ENCODE measurements around the gene PCBD1.
"Not testable (repeated sequence)": the region's sequence is repeated elsewhere in the genome, so short reads cannot be mapped to it uniquely, and the experiment has no call there.

Gene PCBD1

GRCh38 chr10:70861495-70862197 is 26.7 kb downstream of the PCBD1 start:
- DNase-seq: not testable (repeated sequence)

GRCh38 chr10:70858759-70859158 is 29.6 kb downstream of the PCBD1 start:
- DNase-seq: no peak

- DNase-seq: no peak
Observed at GRCh38 chr10:70856454-70856853, 31.9 kb downstream of the PCBD1 start.

- no peak for DNase-seq
Observed at GRCh38 chr10:70853457-70853856, 34.9 kb downstream of the PCBD1 start.

DNA sequence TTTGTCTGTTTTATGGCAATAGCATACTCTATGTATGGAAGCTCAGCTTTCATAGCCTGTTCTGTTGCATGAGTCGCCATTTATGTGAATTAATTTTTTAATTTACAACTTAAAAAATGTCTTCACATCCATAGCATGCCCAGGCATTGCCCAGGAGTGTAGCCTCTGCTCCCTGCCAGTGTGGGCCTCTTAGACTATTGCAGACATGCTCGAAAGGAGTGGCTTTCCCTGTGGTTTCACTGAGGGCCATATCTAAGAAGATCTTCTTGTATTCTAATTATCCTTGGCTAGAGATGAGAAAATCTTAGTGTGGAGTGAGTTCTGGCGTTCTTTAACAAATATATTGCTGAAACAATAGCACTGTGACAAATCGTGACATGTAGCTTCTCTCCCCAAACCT is 35.3 kb downstream of the PCBD1 start:
- DNase-seq: no peak

DNA sequence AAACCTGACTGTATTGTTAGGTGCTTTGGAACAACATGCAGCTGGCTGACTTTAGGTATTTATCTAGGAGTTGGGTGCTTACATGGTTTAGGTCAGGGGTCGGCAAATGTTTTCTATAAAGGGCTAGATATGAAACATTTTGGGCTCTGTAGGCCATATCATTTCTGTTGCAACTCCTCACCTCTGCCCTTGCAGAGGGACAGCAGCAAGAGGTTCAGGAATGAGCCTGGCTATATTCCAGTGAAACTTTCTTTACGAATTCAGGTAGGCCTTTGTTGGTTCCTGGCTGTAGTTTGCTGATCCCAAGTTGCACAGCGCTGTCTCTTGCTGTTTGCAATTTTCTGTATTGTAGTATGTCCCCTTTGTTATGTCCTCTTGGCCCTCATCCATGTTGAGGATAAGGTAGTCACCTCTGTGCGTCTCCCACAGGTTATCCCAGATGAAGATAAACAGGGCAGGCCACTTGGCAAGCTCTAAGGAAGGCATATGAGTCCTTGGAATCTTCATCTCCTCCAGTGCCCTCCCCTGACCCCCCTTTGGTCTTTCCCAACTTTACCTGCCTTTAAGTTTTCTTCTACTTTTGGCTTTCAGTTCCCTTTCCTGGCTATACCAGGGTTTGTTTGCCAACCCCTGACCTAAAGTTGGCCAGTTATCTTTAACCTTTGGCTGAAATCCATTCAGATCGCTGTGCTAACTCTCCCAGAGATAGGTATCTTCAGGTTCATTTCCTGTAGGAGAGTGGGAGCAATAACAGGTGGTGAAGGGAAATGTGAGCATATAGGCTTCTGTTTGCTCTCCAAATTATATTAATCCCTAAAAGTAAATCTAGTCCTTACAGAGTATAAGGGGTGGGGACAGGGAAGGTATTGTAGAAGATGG is 36.5 kb downstream of the PCBD1 start:
- no peak for DNase-seq

DNA sequence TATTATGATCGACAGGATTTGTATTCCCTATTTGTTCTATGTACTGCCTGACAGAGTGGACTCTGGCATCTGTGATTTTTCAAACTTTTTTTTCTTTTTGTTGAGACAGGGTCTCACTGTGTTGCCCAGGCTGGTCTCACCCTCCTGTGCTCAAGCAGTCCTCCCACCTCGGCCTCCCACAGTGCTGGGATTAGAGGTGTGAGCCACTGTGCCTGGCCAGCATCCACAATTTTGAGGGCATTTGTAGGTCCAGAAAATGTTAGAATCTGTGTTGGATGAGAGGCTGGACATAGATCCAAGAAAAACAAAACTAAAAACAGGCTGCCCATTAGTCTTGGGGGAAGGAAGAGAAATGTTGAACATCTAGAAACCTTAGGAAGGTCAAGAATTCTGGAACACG is 38.3 kb downstream of the PCBD1 start:
- DNase-seq: no peak

GRCh38 chr10:70849582-70850016 is 38.8 kb downstream of the PCBD1 start:
- no peak for DNase-seq

DNA sequence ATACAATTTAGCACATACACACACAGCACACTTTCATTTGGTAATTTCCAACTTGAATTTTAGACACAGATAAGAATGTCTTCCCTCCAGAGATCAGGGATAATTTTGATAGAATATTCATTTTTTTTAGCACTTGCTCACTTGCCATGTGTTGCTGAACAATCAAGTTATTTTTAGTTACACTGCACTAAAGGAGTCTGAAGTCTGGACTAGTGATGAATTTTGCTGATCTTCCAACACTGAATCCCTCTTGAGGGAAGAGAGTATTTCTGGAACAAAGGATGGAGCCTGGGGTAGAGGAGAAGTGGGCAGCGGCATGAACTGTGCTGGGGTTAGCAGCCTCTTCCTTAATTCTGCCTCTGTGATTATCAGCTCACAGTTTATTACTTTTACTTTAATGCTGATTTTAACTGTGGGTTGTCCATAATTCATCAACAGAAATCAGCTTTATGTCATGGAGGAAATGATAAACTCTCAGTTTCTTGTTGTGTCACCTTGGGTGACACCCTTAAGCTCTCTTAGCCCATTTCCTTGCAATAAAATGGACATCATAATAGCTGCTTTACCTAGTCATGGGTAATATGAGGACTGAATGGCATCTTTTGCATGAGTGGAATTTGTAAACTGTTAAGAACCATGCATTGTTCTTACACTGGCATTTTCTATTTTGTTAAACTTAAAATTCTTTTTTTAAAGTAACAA is 40.6 kb downstream of the PCBD1 start:
- no peak for DNase-seq

- no peak for DNase-seq
Observed at GRCh38 chr10:70846795-70847194, 41.6 kb downstream of the PCBD1 start.

DNA sequence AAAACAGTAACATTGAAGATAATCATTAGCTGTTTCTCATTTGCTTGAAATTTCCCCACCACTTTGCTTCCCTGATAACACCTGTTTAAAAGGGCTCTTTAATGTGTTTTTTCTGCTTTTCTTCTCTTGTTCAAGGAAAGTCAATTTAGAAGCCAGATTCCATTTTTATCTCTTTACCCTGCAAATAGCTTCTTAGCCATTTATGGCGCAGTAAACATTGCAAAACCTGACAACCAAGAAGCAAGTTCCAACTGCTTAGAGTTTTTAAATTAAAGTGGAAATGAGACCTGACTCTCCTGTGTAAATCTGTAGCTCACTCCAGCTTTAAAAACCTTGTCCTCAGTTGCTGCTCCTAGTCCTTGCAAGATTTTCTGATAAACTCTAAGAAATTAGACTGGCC is 42.5 kb downstream of the PCBD1 start:
- DNase-seq: no peak

DNA sequence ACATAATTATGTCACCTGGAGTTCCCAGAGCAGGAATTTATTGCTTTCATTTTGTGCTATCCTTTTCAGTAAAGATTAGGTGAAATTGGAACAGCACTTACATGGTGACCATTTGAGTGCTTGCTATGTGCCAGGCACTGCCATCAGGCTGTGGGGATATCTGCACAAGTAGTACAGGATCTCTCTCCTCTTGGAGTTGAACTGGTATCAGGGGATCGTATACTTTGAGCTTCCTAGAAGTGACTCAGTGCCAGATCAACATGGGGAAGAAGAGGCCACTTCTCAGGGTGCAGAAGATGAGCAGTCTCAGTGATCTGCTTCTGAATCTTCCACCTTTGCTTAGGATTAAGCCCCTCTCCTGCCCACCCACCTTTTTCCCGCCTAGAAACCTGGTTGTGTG is 43.1 kb downstream of the PCBD1 start:
- no peak for DNase-seq

DNA sequence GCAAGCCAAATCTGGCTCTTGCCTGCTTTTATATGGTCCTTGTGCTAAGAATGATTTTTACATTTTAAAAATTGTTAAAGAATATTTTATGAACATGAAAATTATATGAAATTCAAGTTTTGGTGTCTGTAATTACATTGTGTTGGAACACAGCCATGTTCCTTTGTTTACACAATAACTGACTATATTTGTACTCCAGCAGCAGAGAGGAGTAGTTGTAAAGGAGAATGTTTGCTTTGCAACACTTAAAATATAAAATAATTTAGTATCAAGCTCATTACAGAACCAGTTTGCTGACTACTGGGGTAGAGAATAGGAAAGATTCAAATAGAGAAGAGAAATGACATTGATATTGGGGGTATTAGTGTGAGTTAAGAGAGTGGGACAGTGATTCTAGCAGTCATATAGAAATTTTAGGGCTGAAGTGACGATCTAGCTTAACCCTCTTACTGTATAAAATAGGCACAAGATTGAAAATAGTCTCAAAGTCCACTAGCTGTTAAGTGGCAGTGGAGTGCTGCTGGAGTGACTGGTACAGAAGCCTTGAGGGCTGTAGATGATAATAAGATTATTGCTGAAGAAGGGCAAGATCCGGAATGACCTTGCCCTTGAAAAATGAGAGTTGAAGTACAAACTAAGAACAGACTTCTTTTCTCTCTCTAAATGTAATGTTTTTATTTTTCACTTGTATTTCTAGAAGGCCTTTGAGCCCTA is 44.4 kb downstream of the PCBD1 start:
- no peak for DNase-seq

DNA sequence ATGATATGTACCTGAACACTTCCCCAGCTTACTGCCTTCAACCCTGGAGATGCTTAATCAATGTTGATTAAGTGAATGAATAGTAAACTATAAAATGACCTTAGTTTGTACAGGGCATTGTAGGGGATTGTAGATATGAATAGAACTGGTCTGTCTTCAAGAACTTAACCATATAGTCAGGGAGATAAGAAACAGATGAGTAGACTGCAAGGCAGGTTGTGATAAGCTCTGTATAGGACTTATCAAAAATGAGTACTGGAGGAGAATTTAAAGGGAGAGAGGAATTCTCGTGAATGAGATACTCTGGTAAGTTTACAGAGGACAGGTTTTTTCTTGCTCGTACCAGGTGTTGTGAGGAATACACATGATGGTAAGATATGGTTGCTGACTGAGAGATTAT is 45.0 kb downstream of the PCBD1 start:
- no peak for DNase-seq

- DNase-seq: no peak
Observed at GRCh38 chr10:70840836-70841235, 47.5 kb downstream of the PCBD1 start.

GRCh38 chr10:70838270-70838805 is 50.0 kb downstream of the PCBD1 start:
- no peak for DNase-seq

DNA sequence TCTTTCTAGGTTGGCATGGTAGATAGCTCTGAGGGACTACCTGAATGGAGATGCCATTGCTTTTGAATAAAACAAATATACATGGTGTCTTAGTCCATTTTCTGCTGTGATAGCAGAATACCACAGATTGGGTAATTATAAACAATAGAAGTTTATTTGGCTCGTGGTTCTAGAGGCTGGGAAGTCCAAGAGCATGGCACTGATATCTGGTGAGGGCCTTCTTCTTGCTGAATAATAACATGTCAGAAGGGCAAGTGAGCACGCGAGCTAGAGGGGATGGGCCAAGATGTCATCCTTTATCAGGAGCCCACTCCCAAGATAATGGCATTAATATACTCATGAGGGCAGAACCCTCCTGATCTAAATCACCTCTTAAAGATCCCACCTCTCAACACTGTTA is 50.7 kb downstream of the PCBD1 start:
- DNase-seq: no peak

GRCh38 chr10:70836319-70836718 is 52.0 kb downstream of the PCBD1 start:
- DNase-seq: no peak

- DNase-seq: no peak
Observed at GRCh38 chr10:70834441-70835151, 53.8 kb downstream of the PCBD1 start.

DNA sequence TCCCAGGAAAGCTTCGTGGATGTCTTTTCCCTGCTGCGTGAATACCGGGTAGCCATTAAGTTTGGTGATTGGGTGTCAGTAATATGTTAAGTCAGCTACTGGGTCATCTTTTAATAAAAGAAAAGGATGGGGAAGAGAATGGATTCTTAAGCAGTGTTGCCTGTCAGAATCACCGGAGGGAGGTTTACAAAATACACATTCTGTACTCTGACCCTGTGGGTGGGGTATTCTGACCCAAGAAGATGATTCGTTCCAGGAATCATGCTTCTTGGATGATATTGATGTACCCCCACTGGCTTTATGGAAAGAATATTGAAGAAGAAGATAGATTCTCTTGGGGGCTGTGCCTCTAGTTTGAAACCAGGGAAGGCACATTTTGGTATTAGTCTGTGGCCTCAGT is 54.3 kb downstream of the PCBD1 start:
- no peak for DNase-seq

GRCh38 chr10:70833601-70834000 is 54.8 kb downstream of the PCBD1 start:
- DNase-seq: no peak

Data from femur (tissue), 1 donor.